HuH-7 (cell line): ENCODE measurements around the gene ACTRT2.

Experiments used
- DNase-seq: peaks from one replicate; pipeline ENCODE4 v3.0.0; 2011; ENCODE audit warnings: low spot score

ACTRT2 gene

GRCh38 chr1:3055051-3055450 lies 33.8 kb downstream of the ACTRT2 start:
- no peak for DNase-seq

- no peak for DNase-seq
These were observed 35.4 kb downstream of the ACTRT2 start for GRCh38 chr1:3056641-3057040.

- no peak for DNase-seq
These were observed 37.2 kb downstream of the ACTRT2 start for GRCh38 chr1:3058263-3059030.

GRCh38 chr1:3060127-3060526 lies 38.9 kb downstream of the ACTRT2 start:
- DNase-seq: no peak

GRCh38 chr1:3060601-3061551 lies 39.6 kb downstream of the ACTRT2 start:
- no peak for DNase-seq

GRCh38 chr1:3061566-3061965 lies 40.3 kb downstream of the ACTRT2 start:
- no peak for DNase-seq

- no peak for DNase-seq
These were observed 40.8 kb downstream of the ACTRT2 start for GRCh38 chr1:3061981-3062615.

- DNase-seq: no peak
These were observed 41.5 kb downstream of the ACTRT2 start for GRCh38 chr1:3062616-3063378.

GRCh38 chr1:3063379-3064295 lies 42.4 kb downstream of the ACTRT2 start:
- DNase-seq: no peak

- no peak for DNase-seq
These were observed 43.1 kb downstream of the ACTRT2 start for GRCh38 chr1:3064296-3064850.

GRCh38 chr1:3064901-3065300 lies 43.6 kb downstream of the ACTRT2 start:
- no peak for DNase-seq

GRCh38 chr1:3065396-3065795 lies 44.1 kb downstream of the ACTRT2 start:
- no peak for DNase-seq

- DNase-seq: no peak
These were observed 44.5 kb downstream of the ACTRT2 start for GRCh38 chr1:3065797-3066196.

- peak; percentile 91 for DNase-seq
These were observed 45.0 kb downstream of the ACTRT2 start for GRCh38 chr1:3066250-3066711.

- no peak for DNase-seq
These were observed 45.6 kb downstream of the ACTRT2 start for GRCh38 chr1:3066826-3067225.

GRCh38 chr1:3067301-3067670 lies 46.0 kb downstream of the ACTRT2 start:
- no peak for DNase-seq

GRCh38 chr1:3067671-3068563 lies 46.6 kb downstream of the ACTRT2 start:
- DNase-seq: no peak

- DNase-seq: peak; percentile 78
These were observed 47.5 kb downstream of the ACTRT2 start, which contains the start of gene PRDM16 for GRCh38 chr1:3068564-3069431. TSS of gene PRDM16 (plus strand) at chr1:3069203. CDS start at chr1:3069260, 57 bp downstream.
